SJCRH30 (cell line): Measurements from ENCODE around the gene GRIA3. TPM values are rescaled to one million over a fixed set of nuclear protein-coding genes. Genes with fewer than 3 reads are reported as not detected.
"Not testable (repeated sequence)": the region's sequence is repeated elsewhere in the genome, so short reads cannot be mapped to it uniquely, and the experiment has no call there.

Source experiments
- DNase-seq, 2 experiments: peaks; one replicate each; pipeline ENCODE4 v3.0.0-alpha.2; 2015 to 2020
- H3K27ac ChIP-seq: fragments of 250-450 bp; sonication (Bioruptor Pico); 2 replicates; pipeline ENCODE4 v1.5.1; 2020; ENCODE audit warnings: mild to moderate bottlenecking, moderate library complexity
- H3K27me3 ChIP-seq: fragments of 250-450 bp; sonication (Bioruptor Pico); 2 replicates; pipeline ENCODE4 v1.5.1; 2020; ENCODE audit warnings: mild to moderate bottlenecking, moderate library complexity
- H3K36me3 ChIP-seq: fragments of 250-450 bp; sonication (Bioruptor Pico); 2 replicates; pipeline ENCODE4 v1.5.1; 2020; ENCODE audit warnings: mild to moderate bottlenecking, moderate library complexity
- H3K4me1 ChIP-seq: fragments of 250-450 bp; sonication (Bioruptor Pico); 2 replicates; pipeline ENCODE4 v1.5.1; 2020; ENCODE audit warnings: mild to moderate bottlenecking, moderate library complexity
- H3K4me3 ChIP-seq: fragments of 250-450 bp; sonication (Bioruptor Pico); 2 replicates; pipeline ENCODE4 v1.5.1; 2020; ENCODE audit warnings: mild to moderate bottlenecking, moderate library complexity
- H3K9me3 ChIP-seq: fragments of 250-450 bp; sonication (Bioruptor Pico); replicated peaks from 2 replicates; pipeline ENCODE4 v1.5.1; 2020; ENCODE audit warnings: mild to moderate bottlenecking, moderate library complexity
- total RNA-seq: library from RNA; depleted of rRNA; stranded (reverse); fragments of >200 nt; shearing (Covaris generic); gene quantifications from 2 replicates; pipeline ENCODE4 v1.2.3, GENCODE V29; 2014

The GRIA3 gene
- total RNA-seq, 1 experiment from 2014 or later, result not detected

DNA sequence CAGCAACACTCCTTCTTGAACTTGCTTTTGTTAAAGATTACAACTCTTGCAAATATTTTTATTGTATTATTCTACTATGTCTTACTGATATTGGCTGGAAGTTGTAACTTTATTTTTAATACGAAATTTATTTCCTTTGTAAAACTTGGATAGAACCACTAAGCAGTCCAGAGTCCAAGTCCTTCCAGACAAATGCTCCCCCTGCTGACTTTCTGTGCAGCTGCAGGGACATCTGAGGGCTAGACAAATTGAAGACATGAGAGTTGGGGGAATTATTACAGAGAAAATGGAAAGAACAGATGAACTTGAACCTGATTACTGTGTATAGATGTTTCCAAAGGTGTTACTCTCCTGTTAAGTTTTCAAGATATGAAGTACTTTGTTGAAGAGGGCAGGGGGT, 238.8 kb downstream of the GRIA3 start:
- DNase-seq, result peak; percentile 7 to 42
- no peak overlapping the region for H3K4me3 ChIP-seq
- H3K9me3 ChIP-seq, result no peaks in the 10 kb centered on the region
- no peaks in the 10 kb centered on the region for H3K27me3 ChIP-seq
- no peak overlapping the region for H3K27ac ChIP-seq
- H3K4me1 ChIP-seq, result no peaks in the 10 kb centered on the region
- no peaks in the 10 kb centered on the region for H3K36me3 ChIP-seq

DNA sequence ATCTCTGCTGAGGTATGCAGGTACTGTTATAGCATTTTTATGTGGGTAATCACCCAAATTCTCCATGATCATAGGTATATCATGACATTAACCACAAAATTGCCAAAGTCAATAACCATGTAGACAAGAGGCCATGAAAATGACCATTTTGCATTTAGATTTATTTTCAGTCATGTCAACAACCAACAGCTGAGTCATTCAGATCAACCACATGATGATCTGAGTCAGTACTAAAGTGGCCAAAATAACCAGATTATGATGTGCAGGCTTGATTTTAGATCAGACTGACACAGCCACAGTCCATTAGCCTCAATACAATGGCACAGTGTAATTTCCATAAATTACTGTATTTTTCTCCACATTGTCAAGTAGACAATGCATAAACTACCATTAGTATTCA, 240.5 kb downstream of the GRIA3 start:
- H3K4me1 ChIP-seq, result no peaks in the 10 kb centered on the region
- H3K27me3 ChIP-seq, result no peaks in the 10 kb centered on the region
- DNase-seq, result no peak
- H3K9me3 ChIP-seq, result no peaks in the 10 kb centered on the region
- H3K36me3 ChIP-seq, result no peaks in the 10 kb centered on the region
- H3K27ac ChIP-seq, result no peak overlapping the region
- no peak overlapping the region for H3K4me3 ChIP-seq

DNA sequence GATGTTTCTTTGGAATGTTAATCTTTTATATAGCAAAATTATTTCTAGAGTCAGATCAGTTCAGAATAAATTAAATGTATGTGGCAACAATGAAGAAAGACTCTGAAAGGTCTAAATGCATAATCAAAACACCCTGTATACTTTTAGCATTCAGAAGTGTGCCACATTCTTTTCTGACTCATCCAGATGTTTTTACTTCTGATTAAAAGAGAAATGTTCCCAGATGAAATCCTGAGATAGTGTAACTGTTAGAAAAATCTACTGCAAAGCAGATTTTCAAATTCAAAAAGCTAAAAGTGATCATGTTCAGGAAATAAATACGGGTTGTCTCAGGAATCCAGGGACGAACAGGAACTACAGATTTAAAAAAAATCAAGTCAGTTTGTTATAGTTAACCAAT, 241.4 kb downstream of the GRIA3 start:
- no peaks in the 10 kb centered on the region for H3K36me3 ChIP-seq
- DNase-seq, result no peak

DNA sequence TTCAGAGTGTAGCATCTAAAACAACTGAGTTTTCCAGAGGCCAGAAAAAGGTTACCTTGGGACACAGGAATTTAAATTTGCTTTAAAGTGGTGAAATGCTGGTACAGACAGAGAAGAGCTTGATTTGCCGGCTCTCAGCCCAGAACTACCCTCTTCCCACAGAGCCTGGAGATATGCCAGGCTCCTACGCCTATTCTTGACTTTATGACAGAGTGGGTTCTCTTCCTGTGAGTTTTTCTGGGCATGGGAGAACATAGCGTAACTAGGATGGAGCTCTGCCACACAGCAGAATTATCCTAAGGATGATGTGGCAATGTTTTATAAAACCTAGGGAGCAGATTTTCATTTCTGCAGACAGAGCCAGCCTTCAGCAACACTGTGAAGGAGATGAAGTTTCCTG, 241.8 kb downstream of the GRIA3 start:
- no peak overlapping the region for H3K4me3 ChIP-seq
- no peak overlapping the region for H3K27ac ChIP-seq
- DNase-seq, result no peak
- no peaks in the 10 kb centered on the region for H3K36me3 ChIP-seq
- no peaks in the 10 kb centered on the region for H3K4me1 ChIP-seq
- no peaks in the 10 kb centered on the region for H3K9me3 ChIP-seq
- H3K27me3 ChIP-seq, result no peaks in the 10 kb centered on the region

More for the DNA sequence above, 241.4 kb downstream of the GRIA3 start:
- no peaks in the 10 kb centered on the region for H3K4me1 ChIP-seq
- no peaks in the 10 kb centered on the region for H3K27me3 ChIP-seq
- no peaks in the 10 kb centered on the region for H3K9me3 ChIP-seq
- no peak overlapping the region for H3K4me3 ChIP-seq
- H3K27ac ChIP-seq, result no peak overlapping the region

- no peak for DNase-seq
- no peaks in the 10 kb centered on the region for H3K27me3 ChIP-seq
- H3K4me1 ChIP-seq, result no peaks in the 10 kb centered on the region
- no peak overlapping the region for H3K27ac ChIP-seq
- no peaks in the 10 kb centered on the region for H3K9me3 ChIP-seq
- H3K36me3 ChIP-seq, result no peaks in the 10 kb centered on the region
- H3K4me3 ChIP-seq, result no peak overlapping the region
These were observed 248.5 kb downstream of the GRIA3 start for GRCh38 chrX:123432361-123433150.

DNA sequence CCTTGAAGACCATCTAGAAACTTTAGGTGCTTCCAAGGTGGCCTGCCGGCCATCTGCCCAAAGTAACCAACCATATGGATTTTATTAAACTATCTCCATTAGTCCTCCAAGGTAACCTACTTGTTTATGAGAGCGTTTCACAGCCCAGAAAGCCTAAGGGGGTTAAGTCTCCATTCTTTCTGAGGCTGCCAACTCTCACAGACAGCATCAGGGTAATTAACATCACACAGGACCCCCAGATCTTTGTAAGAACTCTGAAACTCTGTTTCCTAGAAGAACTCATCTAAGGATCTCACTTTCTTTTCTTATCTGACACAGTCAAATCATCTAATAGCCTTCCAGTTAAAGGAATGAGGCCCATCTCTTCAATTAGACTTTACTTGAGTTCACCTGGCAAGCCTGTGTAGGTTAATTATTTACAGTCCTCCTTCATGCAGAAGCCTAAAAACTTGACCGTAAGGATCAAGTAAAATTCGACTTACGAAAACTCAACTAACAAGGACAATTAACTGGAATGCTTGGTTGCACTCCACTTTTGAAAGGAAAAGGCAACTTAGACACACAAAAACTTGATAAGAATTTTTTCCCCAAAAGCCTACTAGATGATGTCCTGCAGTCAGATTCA, 252.5 kb downstream of the GRIA3 start:
- H3K4me3 ChIP-seq, result no peak overlapping the region
- no peak overlapping the region for H3K27ac ChIP-seq
- no peaks in the 10 kb centered on the region for H3K27me3 ChIP-seq
- no peak for DNase-seq
- H3K4me1 ChIP-seq, result no peaks in the 10 kb centered on the region
- no peaks in the 10 kb centered on the region for H3K36me3 ChIP-seq
- H3K9me3 ChIP-seq, result no peaks in the 10 kb centered on the region

- not testable (repeated sequence) for H3K36me3 ChIP-seq, H3K4me3 ChIP-seq, H3K27me3 ChIP-seq, DNase-seq, H3K9me3 ChIP-seq, H3K27ac ChIP-seq, H3K4me1 ChIP-seq
These were observed 255.8 kb downstream of the GRIA3 start for GRCh38 chrX:123439926-123440325.

DNA sequence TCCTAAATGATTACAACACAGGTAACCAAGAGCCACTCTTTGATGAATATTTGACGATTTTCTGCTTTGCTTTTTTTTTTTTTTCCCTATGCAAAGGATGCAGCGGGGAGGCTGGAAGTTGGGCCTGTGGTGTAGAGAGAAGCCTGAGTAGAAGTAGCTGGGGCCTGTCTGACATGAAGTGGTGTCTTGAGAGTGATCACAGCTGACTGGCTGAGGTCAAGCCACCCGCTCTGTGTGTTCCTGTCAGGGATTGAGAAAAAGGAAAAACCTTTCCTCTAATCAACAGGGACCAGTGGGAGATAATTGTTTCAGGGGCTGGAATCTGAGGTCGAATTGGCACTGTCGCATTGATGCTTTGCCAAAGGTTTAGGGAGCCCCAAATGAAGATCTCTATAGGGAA, 258.7 kb downstream of the GRIA3 start:
- DNase-seq, result no peak
- no peaks in the 10 kb centered on the region for H3K36me3 ChIP-seq
- H3K27ac ChIP-seq, result no peak overlapping the region
- H3K27me3 ChIP-seq, result no peaks in the 10 kb centered on the region
- H3K4me3 ChIP-seq, result no peak overlapping the region
- H3K9me3 ChIP-seq, result no peaks in the 10 kb centered on the region
- H3K4me1 ChIP-seq, result no peaks in the 10 kb centered on the region

DNA sequence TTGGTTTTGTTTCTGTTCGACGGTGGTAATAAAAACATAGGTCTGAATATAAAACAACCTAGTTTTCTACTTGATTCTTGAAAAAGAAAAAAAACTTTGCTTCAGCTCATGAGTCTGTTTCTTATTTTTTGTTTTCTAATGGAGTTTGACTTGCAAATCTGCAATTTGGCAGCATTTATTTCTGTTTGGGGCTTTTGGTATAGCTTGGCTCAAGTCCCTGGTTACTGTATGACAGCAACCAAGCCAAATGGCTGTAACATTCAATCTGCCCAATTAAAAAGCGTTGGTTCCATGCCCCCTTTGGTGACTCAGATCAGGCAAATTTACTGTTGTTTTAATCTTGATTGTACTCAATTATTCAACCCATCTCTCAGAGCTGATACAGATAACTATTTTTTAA, 263.4 kb downstream of the GRIA3 start:
- no peak for DNase-seq
- Histone ChIP-seq H3K4me3 (no peak overlapping the region), H3K4me1 (no peaks in the 10 kb centered on the region), H3K27me3 (no peaks in the 10 kb centered on the region), H3K9me3 (no peaks in the 10 kb centered on the region), H3K27ac (no peak overlapping the region), H3K36me3 (no peaks in the 10 kb centered on the region)

DNA sequence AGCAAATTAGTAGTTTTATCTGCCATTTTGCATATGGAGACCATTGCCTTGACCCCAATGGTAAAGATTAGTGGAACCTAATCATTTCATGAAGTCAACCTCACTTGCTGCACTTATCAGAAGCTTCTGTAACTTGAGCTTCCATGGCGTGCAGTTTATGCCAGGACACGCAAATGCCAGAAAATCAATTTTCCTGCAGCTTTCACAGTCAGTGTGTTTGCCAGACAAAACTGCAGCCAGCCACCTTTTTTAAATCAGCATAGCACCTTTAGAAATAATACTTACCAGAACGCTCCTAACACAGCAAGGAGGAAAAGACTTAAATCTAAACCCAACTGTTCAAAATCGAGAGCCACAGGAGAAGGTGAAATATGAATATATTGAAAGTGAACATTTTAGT, 265.3 kb downstream of the GRIA3 start:
- peak in 1 of 2 experiments; percentile 2 for DNase-seq
- Histone ChIP-seq H3K27ac (no peak overlapping the region), H3K9me3 (no peaks in the 10 kb centered on the region), H3K4me3 (no peak overlapping the region), H3K4me1 (no peaks in the 10 kb centered on the region), H3K36me3 (no peaks in the 10 kb centered on the region), H3K27me3 (no peaks in the 10 kb centered on the region)

DNA sequence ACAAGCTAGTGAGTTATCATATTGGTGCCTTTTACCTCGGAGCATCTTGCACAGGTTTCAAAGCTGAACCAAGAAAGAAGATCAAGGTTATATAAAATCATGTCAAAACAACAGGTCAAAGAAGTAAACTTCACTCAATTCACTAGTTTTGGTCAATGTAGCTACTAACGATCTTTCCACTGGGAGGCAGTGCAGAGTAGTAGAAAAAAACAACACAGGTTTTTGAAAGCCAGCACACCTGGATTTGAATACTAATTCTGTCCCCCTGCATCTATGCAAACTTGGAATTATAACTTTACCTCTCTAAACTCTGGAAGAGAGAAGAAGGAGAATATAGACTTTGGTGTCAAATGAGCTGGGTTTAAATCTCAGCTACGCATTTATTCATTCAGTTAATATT, 266.1 kb downstream of the GRIA3 start:
- peak in 1 of 2 experiments; percentile 25 for DNase-seq

DNA sequence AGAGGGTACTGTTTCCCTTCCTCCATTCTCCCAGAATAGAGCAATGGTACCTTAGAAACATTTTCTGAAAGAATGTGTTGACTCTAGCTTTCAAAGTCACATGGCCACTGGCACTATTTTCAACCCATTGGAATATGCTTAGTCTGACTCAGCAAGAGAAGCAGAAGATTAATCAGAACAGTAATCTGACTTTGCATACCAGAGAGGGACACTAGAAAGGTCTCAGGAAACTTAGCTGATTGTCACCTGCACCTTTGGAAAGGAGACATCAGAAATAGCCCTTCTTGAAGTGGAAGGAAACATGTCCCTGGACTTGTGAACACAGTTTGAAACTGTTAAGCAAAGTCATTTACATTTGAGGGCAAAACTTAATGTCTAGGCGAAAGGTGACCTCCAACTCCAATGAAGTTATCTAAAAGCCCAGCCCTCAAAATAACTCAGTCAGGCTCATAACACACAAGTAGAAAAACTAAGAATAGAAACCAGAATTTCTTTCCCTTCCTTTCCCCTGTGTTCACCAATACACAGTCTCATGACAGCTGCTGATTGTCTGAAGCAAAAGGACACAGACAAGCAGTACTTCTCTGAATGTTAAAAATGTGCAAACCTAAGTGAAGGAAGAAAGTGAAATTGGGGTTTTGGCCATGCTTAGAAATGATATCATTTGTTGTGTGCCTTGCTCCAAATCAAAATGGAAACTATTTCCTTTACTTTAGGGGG, 270.8 kb downstream of the GRIA3 start:
- Histone ChIP-seq H3K4me1 (no peaks in the 10 kb centered on the region), H3K27ac (no peak overlapping the region), H3K9me3 (no peaks in the 10 kb centered on the region), H3K4me3 (no peak overlapping the region), H3K27me3 (no peaks in the 10 kb centered on the region), H3K36me3 (no peaks in the 10 kb centered on the region)
- DNase-seq, result no peak

More for the DNA sequence above, 266.1 kb downstream of the GRIA3 start:
- no peaks in the 10 kb centered on the region for H3K36me3 ChIP-seq
- no peaks in the 10 kb centered on the region for H3K9me3 ChIP-seq
- H3K27ac ChIP-seq, result no peak overlapping the region
- no peaks in the 10 kb centered on the region for H3K27me3 ChIP-seq
- no peaks in the 10 kb centered on the region for H3K4me1 ChIP-seq
- H3K4me3 ChIP-seq, result no peak overlapping the region

GRCh38 chrX:123455693-123456092, 271.6 kb downstream of the GRIA3 start:
- no peak for DNase-seq
- Histone ChIP-seq H3K9me3 (no peaks in the 10 kb centered on the region), H3K27me3 (no peaks in the 10 kb centered on the region), H3K27ac (no peak overlapping the region), H3K4me3 (no peak overlapping the region), H3K36me3 (no peaks in the 10 kb centered on the region), H3K4me1 (no peaks in the 10 kb centered on the region)

DNA sequence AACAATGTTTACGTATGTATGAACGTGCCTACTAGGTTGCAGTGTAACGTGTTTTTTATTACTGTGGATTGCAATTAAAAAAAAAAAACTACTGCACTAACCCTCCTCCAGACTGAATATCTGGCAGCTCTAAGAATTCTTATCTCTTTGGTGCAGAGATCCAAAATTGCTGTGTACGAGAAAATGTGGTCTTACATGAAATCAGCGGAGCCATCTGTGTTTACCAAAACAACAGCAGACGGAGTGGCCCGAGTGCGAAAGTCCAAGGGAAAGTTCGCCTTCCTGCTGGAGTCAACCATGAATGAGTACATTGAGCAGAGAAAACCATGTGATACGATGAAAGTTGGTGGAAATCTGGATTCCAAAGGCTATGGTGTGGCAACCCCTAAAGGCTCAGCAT, 280.6 kb downstream of the GRIA3 start:
- Histone ChIP-seq H3K27me3 (no peaks in the 10 kb centered on the region), H3K4me3 (no peak overlapping the region), H3K9me3 (no peaks in the 10 kb centered on the region; the same call in 1 of the 2 replicates), H3K4me1 (no peaks in the 10 kb centered on the region), H3K27ac (no peak overlapping the region), H3K36me3 (no peaks in the 10 kb centered on the region)
- DNase-seq, result no peak

- DNase-seq, result no peak
- H3K27ac ChIP-seq, result no peak overlapping the region
- no peaks in the 10 kb centered on the region for H3K4me1 ChIP-seq
- no peaks in the 10 kb centered on the region for H3K36me3 ChIP-seq
- no peaks in the 10 kb centered on the region for H3K27me3 ChIP-seq
- no peak overlapping the region for H3K4me3 ChIP-seq
- no peaks in the 10 kb centered on the region; the same call in 1 of the 2 replicates for H3K9me3 ChIP-seq
These were observed 284.4 kb downstream of the GRIA3 start for GRCh38 chrX:123468481-123468880.
